DMS79 (cell line): ENCODE data around the gene RASA4B.
"Not testable (repeated sequence)": the region's sequence is repeated elsewhere in the genome, so short reads cannot be mapped to it uniquely, and the experiment has no call there.

Experiments
- DNase-seq: peaks from one replicate; lab custom pipeline; 2025; lab: John Stamatoyannopoulos, UW

Gene RASA4B

DNA sequence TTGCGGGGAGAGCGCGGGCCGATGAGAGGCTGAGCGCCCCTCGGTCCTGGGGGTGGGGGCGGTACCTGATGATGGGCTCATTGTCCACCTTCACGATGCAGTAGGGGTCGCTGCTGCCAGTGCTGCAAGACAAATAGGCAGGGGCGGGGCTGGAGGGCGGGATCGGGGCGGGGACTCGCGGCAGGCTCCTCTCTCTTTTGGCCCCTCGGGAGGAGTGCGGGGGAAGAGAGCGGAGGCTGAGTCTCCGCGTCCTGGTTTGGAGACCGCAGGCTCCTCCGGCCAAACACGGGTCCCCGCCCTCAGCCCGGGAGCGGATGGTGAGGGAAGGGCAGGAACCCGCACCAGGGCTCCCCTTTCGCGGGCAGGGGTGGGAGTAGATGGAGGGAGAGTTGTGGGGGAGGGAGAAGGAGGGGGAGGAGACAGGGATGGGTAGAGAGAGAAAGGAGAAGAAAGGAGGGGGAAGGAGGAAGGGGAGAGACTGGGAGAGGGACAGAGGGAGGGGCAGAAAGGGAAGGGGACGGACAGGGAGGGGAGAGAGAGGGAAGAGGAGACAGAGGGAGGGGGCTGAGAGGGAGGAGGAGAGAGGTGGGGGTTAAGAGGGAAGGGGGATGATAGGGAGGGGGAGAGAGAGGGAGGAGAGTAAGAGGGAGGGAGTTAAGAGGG is 5.6 kb downstream of the RASA4B start:
- not testable (repeated sequence) for DNase-seq

DNA sequence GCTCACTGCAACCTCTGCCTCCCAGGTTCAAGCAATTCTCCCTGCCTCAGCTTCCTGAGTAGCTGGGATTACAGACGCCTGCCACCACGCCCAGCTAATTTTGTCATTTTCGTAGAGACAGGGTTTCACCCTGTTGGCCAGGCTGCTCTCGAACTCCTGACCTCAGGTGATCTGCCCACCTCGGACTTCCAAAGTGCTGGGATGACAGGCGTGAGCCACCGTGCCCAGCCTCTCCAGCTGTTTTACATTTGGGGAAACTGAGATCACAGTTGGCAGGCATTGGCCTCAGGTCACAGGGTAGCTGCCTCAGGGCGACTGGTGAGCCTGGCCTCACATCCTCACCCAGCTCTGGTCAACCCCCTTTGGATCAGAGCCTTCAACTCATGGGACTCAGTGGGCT is 7.0 kb downstream of the RASA4B start:
- DNase-seq: not testable (repeated sequence)

DNA sequence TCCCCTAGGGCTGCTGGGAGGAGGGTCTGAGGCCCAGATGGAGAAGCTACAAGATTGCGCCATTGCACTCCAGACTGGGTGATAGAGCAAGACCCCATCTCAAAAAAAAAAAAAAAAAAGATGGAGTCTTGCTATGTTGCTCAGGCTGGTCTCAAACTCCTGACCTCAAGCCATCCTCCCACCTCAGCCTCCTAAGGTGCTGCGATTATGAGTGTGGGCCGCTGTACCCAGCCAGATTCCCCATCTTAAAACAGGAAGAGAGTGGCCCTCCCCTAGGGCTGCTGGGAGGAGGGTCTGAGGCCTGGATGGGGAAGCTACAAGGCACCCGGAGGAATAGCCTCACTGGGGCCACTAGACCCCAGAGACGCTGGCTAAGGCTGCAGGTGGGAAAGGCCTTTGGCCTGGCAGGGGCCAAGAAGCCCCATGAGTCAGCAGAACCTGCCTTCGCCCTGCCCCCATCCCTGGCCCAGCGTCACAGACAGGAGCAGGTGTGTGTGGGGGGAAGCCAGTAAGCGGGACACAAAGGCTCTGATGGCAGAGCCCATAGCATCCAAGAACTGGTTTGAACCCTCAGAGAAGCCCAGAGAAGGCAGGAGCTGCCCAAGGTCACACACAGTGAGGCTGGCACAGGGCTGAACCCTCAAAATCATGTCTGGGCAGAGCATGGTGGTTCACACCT is 10.0 kb downstream of the RASA4B start:
- DNase-seq: not testable (repeated sequence)

DNA sequence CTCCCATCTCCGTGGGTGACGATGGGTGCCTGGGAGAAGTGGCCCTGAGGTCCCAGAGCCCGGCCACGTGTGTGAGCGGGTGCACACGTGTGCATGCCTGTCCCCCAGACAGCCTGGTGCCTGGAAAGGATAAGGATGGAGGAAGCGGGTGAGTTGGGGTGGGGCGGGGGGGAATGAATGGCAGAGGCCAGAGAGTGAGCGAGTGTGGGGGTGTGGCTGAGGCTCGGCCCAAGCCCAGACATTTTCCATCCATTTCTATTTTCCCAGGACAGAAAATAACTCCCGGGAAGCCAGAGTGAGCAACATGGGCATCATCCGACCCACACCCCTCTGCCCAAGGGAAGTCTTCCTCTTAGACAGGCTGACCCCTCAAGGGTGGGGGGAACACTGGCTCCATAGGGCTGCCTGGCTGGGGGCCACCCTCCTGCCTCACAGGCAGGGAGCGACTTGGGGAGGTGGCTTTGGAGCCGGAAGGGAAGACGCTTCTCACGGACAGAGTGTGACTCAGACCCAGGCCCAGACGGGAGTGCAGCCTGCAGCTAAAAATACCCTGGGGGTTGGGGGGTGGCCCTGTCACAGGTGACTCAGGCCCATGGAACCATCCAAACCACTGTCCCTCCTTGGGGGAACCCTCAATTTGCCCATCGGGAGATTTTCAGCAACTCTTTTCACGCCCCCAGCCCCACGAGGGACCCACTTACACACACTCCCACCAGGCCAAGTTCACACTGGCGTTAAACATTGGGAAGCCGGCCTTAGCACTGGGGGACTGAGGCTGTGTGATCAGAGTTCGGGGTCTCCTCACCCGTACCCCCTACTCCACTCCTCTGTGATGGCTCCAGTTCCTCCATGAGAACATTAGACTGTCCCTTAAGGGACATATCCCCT is 12.0 kb downstream of the RASA4B start:
- DNase-seq: not testable (repeated sequence)

DNA sequence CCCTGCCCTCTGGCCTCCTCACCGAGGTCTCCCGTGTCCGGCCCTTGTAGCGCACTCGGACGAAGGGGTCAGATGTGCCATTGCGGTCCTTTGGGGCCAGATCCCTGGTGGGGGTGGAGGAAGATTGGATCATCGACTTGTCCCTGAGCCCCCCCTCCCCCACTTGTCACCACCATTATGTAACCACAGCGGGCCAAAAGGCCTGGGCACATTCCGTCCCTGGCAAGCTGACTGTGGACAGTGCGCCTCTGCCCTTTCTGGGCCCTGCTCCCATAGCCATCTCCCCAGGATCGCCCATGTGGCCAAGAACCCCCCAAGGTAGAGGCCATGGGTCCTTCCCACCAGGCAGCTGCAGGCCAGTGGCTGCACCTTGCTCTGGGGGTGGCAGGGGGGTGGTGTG is 14.4 kb downstream of the RASA4B start:
- DNase-seq: not testable (repeated sequence)

DNA sequence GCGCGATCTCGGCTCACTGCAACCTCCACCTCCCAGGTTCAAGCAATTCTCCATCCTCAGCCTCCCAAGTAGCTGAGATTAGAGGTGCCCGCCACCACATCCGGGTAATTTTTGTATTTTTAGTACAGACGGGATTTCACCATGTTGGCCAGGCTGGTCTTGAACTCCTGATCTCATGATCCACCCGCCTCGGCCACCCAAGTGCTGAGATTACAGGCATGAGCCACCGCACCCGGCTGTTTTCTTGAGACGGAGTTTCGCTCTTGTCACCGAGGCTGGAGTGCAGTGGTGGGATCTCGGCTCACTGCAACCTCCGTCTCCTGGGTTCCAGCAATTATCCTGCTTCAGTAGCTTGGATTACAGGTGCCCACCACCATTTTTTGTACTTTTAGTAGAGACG is 19.3 kb downstream of the RASA4B start:
- DNase-seq: not testable (repeated sequence)

DNA sequence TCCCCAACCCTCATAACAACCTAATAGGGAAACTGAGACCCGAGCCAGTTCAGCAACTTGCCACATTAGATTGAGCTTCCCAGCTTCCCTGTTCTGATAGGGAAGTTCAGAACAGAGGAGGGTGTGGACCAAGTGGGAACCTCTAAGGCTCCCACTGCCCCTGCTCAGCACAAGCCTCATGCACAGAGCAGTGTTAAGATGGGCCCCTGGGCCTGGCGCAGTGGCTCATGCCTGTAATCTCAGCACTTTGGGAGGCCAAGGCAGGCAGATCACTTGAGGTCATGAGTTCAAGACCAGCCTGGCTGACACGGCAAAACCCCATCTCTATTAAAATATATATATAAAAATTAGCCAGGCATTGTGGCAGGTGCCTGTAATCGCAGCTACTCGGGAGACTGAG is 20.3 kb downstream of the RASA4B start:
- DNase-seq: not testable (repeated sequence)

DNA sequence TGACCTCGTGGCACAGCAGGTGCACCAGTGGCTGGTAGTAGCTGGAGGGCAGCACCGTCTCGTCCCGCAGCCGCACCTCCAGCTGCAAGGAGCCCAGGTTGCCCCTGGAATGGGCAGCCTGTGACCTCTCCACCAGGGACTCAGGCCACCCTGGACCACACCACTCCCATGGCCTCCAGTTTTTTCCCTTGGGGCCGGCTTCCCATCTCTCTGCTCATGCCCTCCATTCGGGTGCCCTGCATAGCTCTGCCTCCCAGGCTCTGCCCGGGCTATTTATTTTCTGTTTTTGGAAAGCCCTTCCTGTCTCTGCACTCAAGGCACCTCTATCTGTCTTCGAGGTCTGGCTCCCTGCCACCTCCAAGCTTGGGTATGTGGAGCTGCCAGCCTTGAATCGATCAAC is 20.7 kb downstream of the RASA4B start:
- not testable (repeated sequence) for DNase-seq

DNA sequence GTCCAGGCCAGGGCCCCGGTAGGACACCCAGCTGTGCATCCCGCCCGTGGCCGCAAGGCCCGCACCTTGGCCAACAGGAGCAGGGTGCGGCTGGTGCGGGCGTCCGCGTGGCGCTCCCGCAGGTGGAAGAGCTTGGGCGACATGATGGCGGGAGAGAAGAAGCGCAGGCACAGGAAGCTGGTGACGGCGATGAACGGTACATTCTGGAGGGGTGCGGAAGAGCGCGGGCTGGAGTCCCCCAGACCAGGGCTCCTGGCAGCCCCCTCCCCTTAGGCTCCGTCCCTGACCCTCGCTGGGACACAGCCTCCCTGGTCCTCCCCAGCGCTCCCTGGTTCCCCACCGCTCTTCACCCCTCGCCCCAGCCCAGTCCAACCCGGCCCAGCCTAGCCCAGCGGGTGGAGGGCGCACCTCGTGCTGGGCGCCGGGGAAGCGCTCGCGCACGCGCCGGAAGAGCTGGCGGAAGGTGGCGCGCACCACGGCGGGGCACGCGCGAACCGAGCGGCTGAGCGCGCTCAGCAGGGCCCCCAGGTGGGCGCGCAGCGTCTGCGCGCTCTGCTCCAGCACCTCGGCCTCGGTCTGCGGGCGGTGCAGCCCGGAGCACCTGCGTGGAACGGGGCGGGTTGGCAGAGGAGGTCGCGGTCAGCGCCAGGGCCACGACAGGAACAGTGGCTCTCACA is 23.0 kb downstream of the RASA4B start:
- DNase-seq: not testable (repeated sequence)

DNA sequence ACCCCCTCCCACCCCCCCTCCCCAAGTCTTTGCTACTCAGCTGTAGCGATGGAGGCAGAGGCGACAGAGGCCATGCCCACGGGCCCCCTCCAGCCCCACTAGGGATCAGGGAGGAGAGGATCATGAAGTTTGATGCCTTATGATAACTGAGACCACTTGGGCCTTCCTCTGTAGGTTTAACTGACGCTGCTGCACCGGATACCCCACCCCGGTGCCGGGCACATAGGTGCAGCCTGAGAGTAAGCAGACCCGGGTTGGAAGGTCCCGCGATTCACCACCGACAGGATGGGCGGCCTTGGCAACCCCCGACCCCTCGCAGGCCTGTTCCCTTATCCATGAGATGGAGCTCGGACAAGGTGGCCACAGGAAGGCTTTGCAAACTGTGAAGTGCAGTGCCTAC is 23.6 kb downstream of the RASA4B start:
- DNase-seq: not testable (repeated sequence)

DNA sequence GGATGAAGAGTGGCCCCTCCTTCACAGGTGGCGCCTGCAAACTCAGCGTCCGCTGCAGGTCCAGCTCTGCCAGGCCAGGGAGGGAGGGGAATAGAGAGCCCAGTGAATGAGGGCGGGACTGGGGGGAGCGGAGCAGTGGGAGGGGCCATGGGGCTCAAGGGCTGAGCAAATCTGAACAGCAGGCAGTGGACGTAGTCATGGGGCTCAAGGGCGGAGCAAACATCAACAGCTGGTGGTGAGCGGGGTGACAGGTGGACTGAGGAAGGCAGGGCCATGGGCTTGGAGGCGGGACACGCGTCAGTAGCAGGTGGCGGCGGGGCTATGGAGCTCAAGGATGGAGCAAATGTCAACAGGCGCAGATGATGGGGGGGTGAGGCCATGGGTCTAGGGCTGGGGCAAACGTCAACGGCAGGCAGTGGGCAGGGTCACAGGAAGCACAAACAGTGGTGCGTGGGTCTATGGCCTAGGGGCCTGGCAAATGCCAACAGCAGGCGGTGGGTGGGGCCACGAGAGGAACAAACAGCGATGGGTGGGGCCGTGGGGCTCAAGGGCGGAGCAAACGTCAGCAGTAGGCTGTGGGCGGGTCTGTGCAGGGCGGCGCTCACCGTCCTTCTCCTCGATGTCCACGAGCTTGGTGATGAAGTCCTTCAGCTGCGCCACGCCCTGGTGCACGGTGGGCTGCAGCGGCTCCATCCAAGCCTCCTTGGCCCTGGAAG is 24.2 kb downstream of the RASA4B start:
- DNase-seq: not testable (repeated sequence)

DNA sequence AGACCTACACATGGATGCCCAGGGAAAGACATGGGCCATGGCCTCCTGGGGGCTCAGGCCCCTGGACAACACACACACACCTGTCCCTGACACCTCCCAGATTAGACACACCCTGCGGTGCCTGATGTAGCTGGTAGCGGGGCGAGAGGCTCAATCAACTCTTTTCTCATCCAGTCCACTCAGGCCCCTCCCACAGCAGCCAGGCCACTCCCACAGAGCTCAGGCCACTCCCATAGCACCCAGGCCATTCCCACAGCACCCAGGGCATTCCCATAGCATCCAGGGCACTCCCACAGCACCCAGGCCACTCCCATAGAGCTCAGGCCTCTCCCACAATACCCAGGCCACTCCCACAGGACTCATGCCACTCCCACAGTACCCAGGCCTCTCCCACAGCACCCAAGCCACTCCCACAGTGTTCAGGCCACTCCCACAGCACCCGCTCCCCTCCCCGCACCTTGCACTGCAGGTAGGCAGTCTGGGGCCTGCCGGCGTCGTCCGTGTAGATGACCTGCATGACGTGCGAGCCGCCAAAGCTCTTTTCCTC is 27.0 kb downstream of the RASA4B start:
- not testable (repeated sequence) for DNase-seq

DNA sequence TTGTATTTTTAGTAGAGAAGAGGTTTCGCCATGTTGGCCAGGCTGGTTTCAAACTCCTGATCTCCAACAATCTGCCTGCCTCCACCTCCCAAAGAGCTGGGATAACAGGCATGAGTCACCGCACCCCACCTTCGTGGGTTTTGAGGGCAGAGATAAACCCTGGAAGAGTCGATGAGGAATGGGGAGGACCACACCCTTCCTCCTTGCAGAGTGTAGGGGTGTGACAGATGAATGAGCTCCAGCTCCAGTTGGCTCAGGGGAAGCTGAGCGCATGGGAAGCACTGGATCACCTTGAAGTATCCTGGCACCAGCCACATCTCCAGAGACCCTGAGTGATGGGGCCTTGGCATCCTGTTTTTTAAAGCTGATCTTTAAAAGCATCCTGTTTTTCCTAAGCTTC is 33.3 kb downstream of the RASA4B start:
- not testable (repeated sequence) for DNase-seq

DNA sequence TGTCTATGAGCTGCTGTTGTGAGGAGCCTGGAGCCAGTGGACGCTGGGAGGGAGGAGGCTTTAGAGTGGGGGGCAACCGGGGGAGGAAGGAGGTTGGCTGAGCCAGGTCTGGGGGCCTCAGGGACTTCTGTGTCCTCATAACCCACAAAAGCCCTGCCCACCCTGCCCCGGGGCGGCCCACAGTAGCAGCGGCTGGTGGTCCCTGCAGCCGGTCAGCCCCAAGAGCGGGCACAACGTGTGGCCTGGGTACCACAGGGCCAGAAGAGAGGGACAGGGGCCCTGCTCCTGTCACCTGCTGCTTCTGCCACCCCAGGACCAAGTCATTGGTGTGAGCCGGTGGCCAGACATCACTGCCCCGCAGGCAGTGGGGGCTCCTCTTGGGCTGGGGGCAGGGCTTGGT is 35.6 kb downstream of the RASA4B start:
- not testable (repeated sequence) for DNase-seq

DNA sequence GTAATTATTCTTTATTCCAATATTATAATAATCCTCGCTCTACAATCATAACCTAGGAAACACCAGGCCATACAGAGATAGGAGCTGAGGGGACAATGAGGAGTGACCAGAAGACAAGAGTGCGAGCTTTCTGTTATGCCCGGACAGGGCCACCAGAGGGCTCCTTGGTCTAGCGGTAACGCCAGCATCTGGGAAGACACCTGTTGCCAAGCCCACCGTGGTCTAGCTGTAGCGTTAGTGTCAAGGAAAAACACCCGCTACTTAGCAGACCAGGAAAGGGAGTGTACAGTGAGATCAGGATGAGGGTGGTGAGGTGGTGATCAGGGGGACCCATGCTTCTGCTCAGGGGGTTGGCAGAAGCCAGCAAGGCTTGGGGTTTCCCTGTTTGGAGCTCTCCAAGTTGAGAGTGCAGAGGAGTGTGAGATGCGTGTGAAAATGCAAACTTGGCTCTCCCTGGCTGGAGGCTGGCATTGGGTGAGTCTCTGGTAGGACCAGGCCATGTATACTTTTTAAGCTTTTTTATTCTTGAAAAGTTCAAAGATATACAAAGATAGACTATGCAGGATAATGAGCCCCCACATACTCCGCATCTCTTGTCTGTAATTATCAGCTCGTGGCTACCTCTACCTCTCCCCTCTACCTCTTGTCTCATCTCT is 37.5 kb downstream of the RASA4B start:
- DNase-seq: not testable (repeated sequence)

DNA sequence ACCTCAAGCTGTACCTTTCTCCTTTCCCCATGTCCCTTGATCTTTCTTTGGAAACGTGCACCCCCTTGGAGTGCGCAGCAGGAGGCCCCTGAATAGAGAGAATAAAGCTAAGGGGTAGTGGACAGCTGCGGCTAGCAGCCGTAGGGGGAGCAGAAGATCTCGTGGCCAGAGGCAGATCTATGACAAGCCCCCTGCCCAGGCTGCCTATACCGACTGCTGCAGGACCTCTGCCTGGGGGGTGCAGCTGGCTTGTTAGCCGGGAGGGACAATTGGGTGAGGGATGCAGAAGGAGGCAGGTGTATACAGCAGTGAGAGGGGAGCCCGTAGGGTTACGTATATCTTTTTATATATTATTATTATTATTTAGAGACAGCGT is 38.4 kb downstream of the RASA4B start:
- not testable (repeated sequence) for DNase-seq

DNA sequence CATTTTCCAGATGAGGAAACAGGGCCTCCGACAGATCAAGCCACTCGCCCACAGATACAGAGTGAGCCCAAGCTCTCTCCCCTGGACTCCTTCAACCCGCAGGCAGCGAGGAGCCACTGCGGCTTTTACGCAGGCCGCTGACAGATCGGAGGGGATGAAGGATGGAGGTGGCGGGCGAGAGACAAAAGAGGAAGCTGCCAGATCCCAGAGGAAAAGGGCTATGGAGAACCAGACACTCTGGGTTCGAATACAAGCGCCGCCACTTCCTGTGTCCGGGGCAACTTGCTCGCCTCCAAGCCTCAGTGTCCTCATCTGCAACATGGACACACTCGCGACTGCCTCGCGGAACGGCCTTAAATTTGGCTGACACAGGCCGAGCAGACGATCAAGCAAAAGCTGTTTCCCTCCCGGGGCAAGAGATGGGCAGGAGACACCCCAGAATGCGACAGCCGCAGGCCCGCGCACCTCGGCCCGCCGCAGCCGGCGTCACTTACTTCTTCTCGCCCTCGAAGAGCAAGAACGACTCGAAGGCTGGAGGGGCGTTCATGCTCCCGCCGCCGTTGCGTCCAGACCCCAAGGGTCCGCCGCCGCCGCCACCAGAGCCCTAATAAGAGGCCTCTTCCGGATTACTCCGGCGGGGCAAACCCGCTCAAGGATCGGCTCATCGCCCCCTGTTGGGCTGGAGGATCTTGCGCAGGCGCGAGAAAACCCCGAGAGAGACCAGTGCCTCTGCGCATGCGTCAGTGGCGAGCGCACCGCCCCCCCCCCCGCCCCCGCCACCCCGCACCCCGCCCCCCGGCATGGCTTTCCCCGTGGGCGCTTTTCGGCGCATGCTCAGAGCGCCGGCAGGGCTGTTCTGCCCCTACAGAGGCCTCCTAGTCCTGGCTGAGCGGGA is 39.0 kb downstream of the RASA4B start, which contains the start of gene POLR2J:
Gene POLR2J (minus strand): TSS at position 609 of the 895 bp plus-strand sequence. CDS start 62 bp downstream, at position 547.
- not testable (repeated sequence) for DNase-seq

DNA sequence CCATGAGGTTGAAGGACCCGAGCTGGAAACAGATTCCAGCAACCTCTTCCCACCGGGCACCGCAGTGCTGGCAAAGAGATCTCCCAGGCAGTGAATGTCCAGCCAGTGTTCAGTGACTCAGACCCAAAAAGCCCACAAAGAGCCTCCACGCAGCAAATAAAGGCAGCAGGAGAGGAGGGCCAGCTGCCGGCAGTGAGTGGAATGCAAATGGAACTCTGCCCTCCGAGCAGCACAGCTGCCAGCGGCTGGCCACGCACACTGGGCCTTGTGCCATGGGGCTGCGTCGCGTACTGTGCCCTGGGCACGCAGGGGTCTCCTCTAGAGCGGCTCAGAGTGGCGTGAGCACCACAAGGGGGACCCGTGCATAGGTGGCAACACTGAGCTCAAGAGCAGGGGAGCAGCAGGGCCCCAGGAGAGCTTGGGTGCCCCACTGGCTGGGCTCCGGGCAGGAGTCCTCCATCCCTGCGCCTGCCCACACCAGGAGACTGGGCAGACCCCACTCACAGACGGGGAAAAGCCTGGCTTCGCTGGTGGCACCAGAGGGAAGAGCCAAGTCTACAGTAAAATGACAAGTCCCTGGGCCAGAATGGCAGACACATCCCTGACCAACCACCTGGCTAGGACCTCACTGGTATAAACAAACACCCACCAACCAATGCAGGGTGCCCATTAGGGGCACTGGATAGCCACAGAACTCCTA is 42.7 kb downstream of the RASA4B start:
- DNase-seq: not testable (repeated sequence)

DNA sequence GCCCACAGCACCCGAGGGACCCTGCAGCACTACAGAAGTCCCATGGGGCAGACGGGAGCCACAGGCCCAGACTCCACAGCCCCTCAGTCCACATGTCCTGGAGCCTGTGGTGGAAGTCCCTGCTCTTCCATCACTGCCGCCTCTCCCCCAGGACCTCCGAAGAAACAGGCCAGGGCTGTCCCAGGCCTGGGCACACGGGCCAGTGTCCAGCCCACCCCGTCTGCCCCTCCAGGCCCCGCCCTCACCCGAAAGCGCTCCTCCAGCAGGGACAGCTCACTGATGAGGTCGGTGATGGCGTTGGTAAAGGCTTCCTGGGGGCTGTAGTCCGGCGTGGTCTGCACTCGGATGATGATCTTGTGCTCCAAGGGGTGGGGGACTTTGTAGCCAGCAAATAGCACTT is 43.5 kb downstream of the RASA4B start:
- not testable (repeated sequence) for DNase-seq
